ENCODE data around the gene C1QC.
"Not testable (repeated sequence)": the region's sequence is repeated elsewhere in the genome, so short reads cannot be mapped to it uniquely, and the experiment has no call there.

The C1QC gene

DNA sequence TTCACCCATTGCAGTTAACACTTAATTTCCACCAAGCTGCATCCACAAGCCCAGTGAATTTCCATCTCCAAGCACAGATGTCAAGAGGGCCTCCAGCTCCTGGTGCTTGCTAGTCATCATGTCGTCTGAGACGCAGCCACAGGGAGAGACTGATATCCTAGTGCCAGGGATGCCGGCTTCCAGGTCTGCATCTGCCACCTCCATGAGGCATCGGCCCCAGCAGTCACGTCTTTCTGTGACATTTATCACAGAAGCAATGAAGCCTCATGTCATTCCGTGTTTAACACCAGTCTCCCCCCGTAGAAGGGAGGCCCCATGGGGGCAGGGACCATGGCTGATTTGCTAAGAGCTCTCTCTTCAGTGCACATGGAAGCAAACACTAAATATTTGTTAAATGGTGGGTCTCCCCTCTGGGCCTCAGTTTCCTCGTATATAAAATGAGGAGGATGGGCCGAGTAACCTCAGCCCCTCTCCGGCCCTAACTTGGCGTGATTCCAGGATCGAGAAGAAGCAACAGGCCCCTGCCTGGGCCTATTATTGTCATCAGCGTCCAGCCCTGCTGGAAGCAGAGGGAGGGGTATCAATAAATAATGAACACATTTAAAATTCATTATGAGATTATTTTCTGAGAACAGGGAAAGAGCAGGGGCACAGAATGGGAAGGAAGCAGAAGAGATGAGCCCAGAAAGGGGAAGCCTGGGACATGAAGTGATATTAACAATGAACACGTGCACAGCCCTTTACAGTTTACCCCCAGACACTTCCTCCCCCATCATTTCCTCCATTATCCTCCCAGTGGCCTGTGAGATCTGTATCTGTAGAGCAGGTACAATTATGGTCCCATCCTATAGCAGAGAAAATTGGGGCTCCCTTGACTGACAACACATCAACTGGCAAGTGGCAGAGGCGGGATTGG lies 8.8 kb downstream of the C1QC start:
- DNase-seq = no peak

DNA sequence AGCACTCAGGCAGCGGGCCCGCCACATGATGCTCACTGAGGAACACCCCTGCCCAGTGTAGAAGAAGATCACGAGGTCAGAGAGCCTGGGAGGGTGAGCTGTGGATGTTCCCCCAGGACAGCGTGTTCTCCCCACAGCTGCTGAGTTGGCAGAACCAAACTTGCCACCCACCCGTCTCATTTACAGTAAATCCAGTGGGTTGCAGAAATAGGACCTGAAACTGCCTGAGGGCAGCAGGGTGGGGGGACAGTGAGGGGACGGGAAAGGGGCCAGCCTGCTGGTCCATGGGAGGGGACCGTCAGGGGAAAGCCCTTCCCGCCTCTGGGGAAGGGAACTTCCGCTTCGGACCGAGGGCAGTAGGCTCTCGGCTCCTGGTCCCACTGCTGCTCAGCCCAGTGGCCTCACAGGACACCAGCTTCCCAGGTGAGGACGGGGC lies 9.5 kb downstream of the C1QC start, which contains the start of gene C1QB:
TSS of gene C1QB (plus strand) at position 356 of the 436 bp plus-strand sequence. CDS start 6,227 bp downstream, outside the sequence.
- DNase-seq = no peak

DNA sequence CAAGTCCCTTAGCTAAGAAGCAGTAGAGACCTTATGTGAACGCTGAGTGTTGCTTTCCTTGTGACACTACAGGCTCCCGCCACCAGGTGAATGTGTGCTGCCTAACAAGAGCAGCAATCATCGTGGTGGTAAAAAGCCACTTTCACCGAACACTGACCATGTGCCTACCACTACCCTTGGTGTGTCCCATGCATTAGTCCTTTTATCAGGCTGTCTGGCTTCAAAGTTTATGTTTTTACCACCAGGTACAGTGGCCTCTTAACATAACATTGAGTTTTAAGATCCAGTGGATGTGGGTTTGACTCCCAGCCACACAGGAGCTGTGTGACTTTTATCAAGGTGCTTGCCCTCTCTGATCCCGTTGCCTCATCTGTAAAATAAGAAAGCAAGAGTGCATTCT lies 11.3 kb downstream of the C1QC start:
- DNase-seq = no peak

- DNase-seq = no peak
These were observed 15.1 kb downstream of the C1QC start for GRCh38 chr1:22658385-22659163.

- DNase-seq = no peak
These were observed 17.3 kb downstream of the C1QC start for GRCh38 chr1:22660716-22661241.

GRCh38 chr1:22661880-22662279 lies 18.4 kb downstream of the C1QC start:
- no peak for DNase-seq

DNA sequence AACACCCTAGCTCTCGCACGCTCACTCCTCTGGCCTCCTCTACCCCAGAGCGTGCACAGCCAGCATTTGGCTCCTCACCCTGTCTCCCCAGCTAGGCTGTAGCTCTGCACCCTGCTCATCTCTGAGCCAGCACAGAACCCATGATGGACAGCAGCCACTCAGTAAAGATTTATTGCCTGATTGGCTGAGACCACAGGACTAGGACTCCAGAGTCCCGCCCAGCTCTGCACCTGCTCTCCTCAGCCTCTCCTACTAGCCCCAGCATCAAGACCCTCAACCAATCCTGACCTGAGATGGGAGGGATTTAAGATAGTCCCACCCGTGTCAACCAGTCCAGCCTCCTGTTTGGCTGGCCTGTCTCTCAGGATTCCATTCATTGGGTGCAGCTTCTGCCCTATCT lies 18.9 kb downstream of the C1QC start:
- no peak for DNase-seq

DNA sequence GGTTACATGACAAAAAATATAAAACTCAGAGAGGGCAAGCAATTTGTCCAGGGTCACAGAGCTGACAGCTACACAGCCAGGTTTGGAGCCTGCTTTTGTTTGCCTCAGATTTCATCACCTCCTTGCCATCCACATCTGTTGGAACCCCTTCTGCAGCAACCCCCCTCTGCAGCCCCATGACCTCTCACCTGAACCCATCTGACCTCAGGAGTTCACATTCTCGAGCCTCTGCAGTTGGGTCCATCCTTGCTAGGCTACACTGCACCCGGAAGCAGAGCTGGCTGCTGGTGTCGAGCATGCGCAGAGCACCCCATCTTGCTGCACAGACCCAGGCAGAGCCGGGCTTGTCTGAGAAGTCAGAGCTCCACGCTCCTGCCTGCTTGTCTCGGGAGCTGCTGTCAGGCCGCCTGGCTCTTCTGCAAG lies 19.6 kb downstream of the C1QC start:
- DNase-seq = no peak

DNA sequence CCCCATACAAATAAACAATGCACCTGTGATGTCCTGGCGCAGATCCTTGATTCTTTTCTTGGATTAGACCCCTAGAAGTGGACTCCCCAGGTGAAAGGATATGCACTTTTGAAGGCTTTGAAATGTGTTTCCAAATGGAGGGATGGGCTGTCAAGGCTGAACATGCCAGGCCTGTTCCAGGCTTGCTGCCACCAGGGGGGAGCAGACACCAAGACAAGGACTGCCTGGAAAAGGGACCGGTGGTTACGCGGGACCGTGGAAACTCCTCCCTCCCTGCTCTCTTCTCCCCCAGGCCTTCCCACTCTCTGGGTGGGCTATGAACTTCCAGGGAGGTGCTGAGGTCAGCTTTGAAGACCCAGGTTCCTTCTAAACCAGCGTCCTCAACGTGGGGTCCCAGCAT lies 22.3 kb downstream of the C1QC start:
- peak; percentile 26 for DNase-seq

- no peak for DNase-seq
These were observed 23.0 kb downstream of the C1QC start for GRCh38 chr1:22666412-22666811.

GRCh38 chr1:22668840-22669239 lies 25.4 kb downstream of the C1QC start:
- DNase-seq = not testable (repeated sequence)

GRCh38 chr1:22670352-22670975 lies 27.0 kb downstream of the C1QC start:
- no peak for DNase-seq

DNA sequence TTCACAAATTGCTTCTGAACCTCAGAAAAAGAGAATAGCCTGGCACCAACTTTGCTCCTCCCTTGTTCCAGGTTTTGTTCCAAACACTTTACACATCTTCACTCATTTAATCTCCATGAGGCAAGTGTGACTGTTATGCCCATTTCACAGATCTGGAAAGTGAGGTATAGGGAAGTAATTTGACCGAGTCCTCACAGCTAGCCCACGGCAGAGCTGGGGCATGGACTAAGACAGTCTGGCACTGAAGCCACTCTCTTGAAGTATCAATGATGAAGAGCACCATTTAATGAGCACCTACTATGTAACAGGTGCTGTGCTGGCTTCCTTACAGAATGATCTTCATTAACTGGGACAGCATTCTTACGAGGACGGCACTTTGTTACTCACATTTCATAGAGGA lies 28.6 kb downstream of the C1QC start:
- DNase-seq = no peak

- peak; percentile 24 for DNase-seq
These were observed 30.3 kb downstream of the C1QC start for GRCh38 chr1:22673486-22674409.

DNA sequence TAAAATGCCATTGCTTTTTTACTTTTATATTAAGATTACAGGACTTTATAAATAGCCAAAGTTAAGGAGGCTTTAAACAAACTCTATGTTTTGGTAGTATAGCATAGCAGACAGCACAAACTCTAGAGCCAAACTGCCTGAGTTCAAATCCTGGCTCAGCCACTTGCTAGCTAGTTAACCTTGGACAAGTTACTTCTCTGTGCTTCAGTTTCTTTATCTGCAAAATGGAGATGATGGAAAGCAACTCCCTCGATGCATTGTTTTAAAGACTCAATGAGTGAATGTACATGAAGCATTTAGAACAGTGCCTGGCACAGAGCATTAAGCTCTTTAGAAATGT lies 30.9 kb downstream of the C1QC start:
- no peak for DNase-seq

GRCh38 chr1:22676151-22676550 lies 32.7 kb downstream of the C1QC start:
- not testable (repeated sequence) for DNase-seq

GRCh38 chr1:22676916-22677583 lies 33.6 kb downstream of the C1QC start:
- no peak for DNase-seq

DNA sequence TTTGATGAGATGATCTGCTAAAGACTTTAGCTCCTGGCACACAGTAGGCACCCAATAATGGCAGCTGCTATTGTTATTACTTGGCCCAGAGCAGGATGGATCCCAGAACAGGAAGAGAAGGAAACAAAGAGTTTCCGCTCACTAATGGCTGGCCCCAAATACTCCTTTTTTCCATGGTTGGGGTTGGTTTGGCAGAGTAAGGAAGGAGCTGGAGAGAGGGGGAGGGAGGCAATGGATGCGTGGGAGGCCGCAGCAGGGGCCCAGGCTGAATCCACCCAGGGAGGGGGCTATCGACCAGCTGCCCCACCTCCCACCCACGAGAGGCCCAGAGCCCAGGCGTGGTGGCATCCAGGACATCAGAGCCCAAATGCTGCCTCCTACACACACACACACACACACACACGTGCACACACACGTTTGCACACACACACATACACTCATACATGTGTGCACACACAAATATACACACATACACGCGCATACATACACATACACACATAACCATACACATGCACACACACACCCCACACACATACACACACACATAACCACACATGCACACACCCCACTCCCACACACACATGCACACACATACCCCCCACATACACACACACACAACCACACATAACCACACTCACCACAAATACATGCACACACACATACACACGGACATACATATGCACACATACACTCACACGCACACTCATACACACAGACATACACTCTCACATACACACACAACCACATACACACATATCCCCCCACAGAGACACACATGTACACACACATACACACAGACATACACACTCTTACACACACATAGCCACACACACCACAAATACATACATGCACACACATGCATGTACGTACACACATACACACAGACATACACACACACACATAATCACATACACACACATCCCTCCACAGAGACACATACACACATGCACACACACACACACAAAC lies 34.8 kb downstream of the C1QC start:
- DNase-seq = no peak

DNA sequence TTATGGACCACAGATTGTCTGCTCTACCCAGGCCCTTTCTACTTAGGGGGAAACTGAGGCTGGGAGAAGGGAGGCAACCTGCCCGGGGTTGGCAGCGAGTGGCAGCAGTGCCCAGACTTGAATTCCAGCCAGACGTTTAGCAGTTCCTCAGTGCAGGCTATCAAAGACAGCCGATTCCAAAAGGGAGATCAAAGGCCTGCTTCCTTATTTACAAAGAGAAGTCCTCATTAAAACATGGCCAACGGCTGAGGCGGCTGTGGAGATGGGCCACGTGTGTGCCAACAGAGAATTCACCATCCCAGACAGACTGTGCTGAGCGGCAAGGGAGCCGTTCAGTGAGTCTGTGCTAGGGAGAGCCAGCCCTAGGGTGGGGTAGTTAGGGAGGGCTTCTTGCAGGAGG lies 37.3 kb downstream of the C1QC start:
- DNase-seq = no peak

DNA sequence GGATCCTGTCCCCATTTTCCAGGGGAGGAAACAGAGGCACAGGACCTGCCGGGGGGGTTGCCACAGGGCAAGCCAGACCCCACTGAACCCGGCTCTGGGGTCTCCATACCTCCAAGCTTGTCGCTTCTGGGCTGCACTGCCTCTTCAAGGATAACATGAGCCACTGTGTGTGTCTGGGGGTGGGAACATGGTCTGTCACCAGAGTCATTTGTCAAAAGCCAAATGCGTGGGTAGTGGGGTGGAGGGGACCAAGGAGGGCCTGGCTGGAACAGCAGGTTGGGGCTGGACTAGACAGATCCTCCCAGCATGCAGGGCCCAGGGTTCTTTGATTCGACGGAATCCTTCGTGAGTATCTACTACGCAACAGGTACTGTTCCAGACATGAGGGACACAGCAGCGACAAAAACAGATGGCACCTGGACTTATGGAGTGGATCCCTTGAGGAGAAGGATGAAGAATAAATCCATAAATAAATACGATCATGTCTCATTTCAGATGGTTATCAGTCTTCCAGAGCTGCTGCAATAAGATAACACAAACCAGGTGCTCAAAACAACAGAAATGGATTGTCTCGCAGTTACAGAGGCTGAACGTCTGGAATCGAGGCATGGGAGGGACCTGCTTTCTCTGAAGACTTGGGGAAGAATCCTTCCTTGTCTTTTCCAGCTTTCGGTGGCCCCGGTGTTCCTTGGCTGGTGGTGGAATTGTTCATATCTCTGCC lies 38.3 kb downstream of the C1QC start:
- no peak for DNase-seq
